SK-N-SH (cell line): ENCODE data around the gene ZFP2. TPM values are rescaled to one million over a fixed set of nuclear protein-coding genes. Genes with fewer than 3 reads are reported as not detected.
A peak's percentile ranks its signal among the peaks of the same experiment; 100 is the strongest.

Source experiments
- CTCF ChIA-PET: fragments of 300-600, 350-600 bp; formaldehyde crosslinking; extraction: SDS; loops from one replicate; lab custom pipeline; 2021; lab: Yijun Ruan, JAX
- POLR2A ChIA-PET: fragments of 350-600 bp; sonication (Branson Sonifier 250); formaldehyde crosslinking; extraction: SDS; loops from one replicate; lab custom pipeline; 2020; ENCODE audit warnings: antibody characterized with exemption, inconsistent platforms; lab: Yijun Ruan, JAX
- DNase-seq: peaks from one replicate; pipeline ENCODE4 v3.0.0; 2012
- H2AFZ ChIP-seq: fragments of 200-600 bp; sonication (generic); 2 replicates; pipeline ENCODE4 v1.8.1; 2016; ENCODE audit warnings: antibody characterized with exemption, mild to moderate bottlenecking, low read depth
- H3F3A ChIP-seq: fragments of 200-600 bp; sonication (generic); replicated peaks from 2 replicates; pipeline ENCODE3; 2016; ENCODE audit warnings: antibody characterized with exemption, mild to moderate bottlenecking; ENCODE audit not compliant: insufficient read depth
- H3K27ac ChIP-seq, 2 experiments: fragments of 200-500 bp in 1 of 2; fragments of 200-600 bp in 1 of 2; sonication (Bioruptor generic) in 1 of 2; sonication (generic), shearing (Covaris generic) in 1 of 2; 2 replicates each; pipeline versions ENCODE4 v1.5.1 to v1.6.1; 2014 to 2016; ENCODE audit warnings: low read depth in 2 of 2, inconsistent platforms in 1 of 2, low read length in 1 of 2, mild to moderate bottlenecking in 1 of 2, mixed read lengths in 1 of 2
- H3K27me3 ChIP-seq: fragments of 200-600 bp; sonication (generic), shearing (Covaris generic); 2 replicates; pipeline ENCODE4 v1.6.1; 2016; ENCODE audit warnings: mixed run types; ENCODE audit not compliant: insufficient read depth
- H3K36me3 ChIP-seq, 2 experiments: fragments of 200-500 bp in 1 of 2; fragments of 200-600 bp in 1 of 2; sonication (Bioruptor generic) in 1 of 2; sonication (generic) in 1 of 2; replicated peaks in 1 of 2; 2 replicates each; pipeline versions ENCODE3 to v1.5.1; 2014 to 2016; ENCODE audit warnings: low read length in 1 of 2, mild to moderate bottlenecking in 1 of 2; ENCODE audit not compliant: insufficient read depth in 2 of 2, control insufficient read depth in 1 of 2
- H3K4me1 ChIP-seq, 2 experiments: fragments of 200-500 bp in 1 of 2; fragments of 200-600 bp in 1 of 2; sonication (Bioruptor generic) in 1 of 2; sonication (generic), shearing (Covaris generic) in 1 of 2; 2 replicates each; pipeline versions ENCODE4 v1.5.1 to v1.6.1; 2014 to 2016; ENCODE audit warnings: low read depth in 1 of 2, low read length in 1 of 2, mixed run types in 1 of 2; ENCODE audit not compliant: insufficient read depth in 2 of 2, control insufficient read depth in 1 of 2
- H3K4me2 ChIP-seq: fragments of 200-600 bp; sonication (generic), shearing (Covaris generic); 2 replicates; pipeline ENCODE4 v1.6.1; 2017; ENCODE audit warnings: mixed run types
- H3K4me3 ChIP-seq, 2 experiments: fragments of 200-500 bp in 1 of 2; fragments of 200-600 bp in 1 of 2; sonication (Bioruptor generic) in 1 of 2; sonication (generic), shearing (Covaris generic) in 1 of 2; 2 replicates each; pipeline versions ENCODE4 v1.5.1 to v1.8.1; 2014 to 2016; ENCODE audit warnings: low read depth in 2 of 2, inconsistent platforms in 1 of 2, low read length in 1 of 2, mild to moderate bottlenecking in 1 of 2, mixed read lengths in 1 of 2, moderate library complexity in 1 of 2
- H3K79me2 ChIP-seq: fragments of 200-600 bp; sonication (generic); 2 replicates; pipeline ENCODE4 v1.8.1; 2017; ENCODE audit warnings: mild to moderate bottlenecking; ENCODE audit not compliant: insufficient read depth
- H3K9ac ChIP-seq: fragments of 200-600 bp; sonication (generic); 2 replicates; pipeline ENCODE4 v1.6.1; 2017; ENCODE audit warnings: mixed run types
- H3K9me2 ChIP-seq: fragments of 200-600 bp; sonication (generic); 2 replicates; pipeline ENCODE4 v1.6.1; 2017; ENCODE audit warnings: mixed run types
- H3K9me3 ChIP-seq: fragments of 200-600 bp; sonication (generic); 2 replicates; pipeline ENCODE4 v1.6.1; 2017; ENCODE audit warnings: mixed run types, mild to moderate bottlenecking, moderate library complexity
- H4K20me1 ChIP-seq: fragments of 200-600 bp; sonication (generic); 2 replicates; pipeline ENCODE4 v1.6.1; 2017; ENCODE audit warnings: mild to moderate bottlenecking, mixed run types; ENCODE audit not compliant: insufficient read depth
- CHD2 ChIP-seq: fragments of 150-350 bp; IDR thresholded peaks from 2 replicates; pipeline ENCODE4 v1.6.1; 2018; ENCODE audit warnings: low read length; ENCODE audit not compliant: partially characterized antibody
- FOXJ3 ChIP-seq: sonication (generic); formaldehyde crosslinking; IDR thresholded peaks from 2 replicates; pipeline ENCODE4 v1.5.1; 2020; ENCODE audit warnings: mild to moderate bottlenecking, missing genetic modification reagents
- GATA2 ChIP-seq: sonication (generic); formaldehyde crosslinking; IDR thresholded peaks from 2 replicates; pipeline ENCODE4 v1.5.0; 2020; ENCODE audit warnings: mild to moderate bottlenecking, missing genetic modification reagents
- IRF3 ChIP-seq: fragments of 150-350 bp; IDR thresholded peaks from 2 replicates; pipeline ENCODE4 v1.6.1; 2016; ENCODE audit warnings: mild to moderate bottlenecking, low read depth, low read length
- NFIC ChIP-seq: IDR thresholded peaks from 2 replicates; pipeline ENCODE4 v1.4.0; 2012; ENCODE audit warnings: borderline replicate concordance
- POLR2AphosphoS5 ChIP-seq: IDR thresholded peaks from 2 replicates; pipeline ENCODE4 v1.6.1; 2012; ENCODE audit warnings: low read depth, low read length
- RAD21 ChIP-seq: IDR thresholded peaks from 2 replicates; pipeline ENCODE4 v1.6.1; 2012; ENCODE audit warnings: mild to moderate bottlenecking, low read length
- RCOR1 ChIP-seq: fragments of 150-350 bp; IDR thresholded peaks from 2 replicates; pipeline ENCODE4 v1.6.1; 2017; ENCODE audit warnings: antibody characterized with exemption, low read length
- REST ChIP-seq: IDR thresholded peaks from 2 replicates; pipeline ENCODE4 v1.6.1; 2012; ENCODE audit warnings: mild to moderate bottlenecking, low read depth, low read length, moderate library complexity
- RFX5 ChIP-seq: IDR thresholded peaks from 2 replicates; pipeline ENCODE4 v1.6.1; 2012; ENCODE audit warnings: mild to moderate bottlenecking, improper control_type of control experiment, low read length
- SIN3A ChIP-seq: IDR thresholded peaks from 2 replicates; pipeline ENCODE4 v1.6.1; 2012; ENCODE audit warnings: low read depth, mild to moderate bottlenecking, low read length, moderate library complexity, borderline replicate concordance
- SMC3 ChIP-seq: IDR thresholded peaks from 2 replicates; pipeline ENCODE4 v1.6.1; 2012; ENCODE audit warnings: low read depth, low read length, improper control_type of control experiment
- TCF12 ChIP-seq: IDR thresholded peaks from 2 replicates; pipeline ENCODE4 v1.4.0; 2012
- TEAD4 ChIP-seq: IDR thresholded peaks from 2 replicates; pipeline ENCODE4 v1.4.0; 2012; ENCODE audit warnings: mild to moderate bottlenecking, borderline replicate concordance; ENCODE audit not compliant: insufficient read depth
- USF2 ChIP-seq: fragments of 150-350 bp; IDR thresholded peaks from 2 replicates; pipeline ENCODE4 v1.6.1; 2017; ENCODE audit warnings: antibody characterized with exemption, low read length, low read depth, borderline replicate concordance
- ZBTB33 ChIP-seq: IDR thresholded peaks from 2 replicates; pipeline ENCODE4 v1.4.0; 2012; ENCODE audit warnings: low read depth, borderline replicate concordance
- WGBS: methylation state at CpG from one replicate; pipeline ENCODE4 v1.1.6; 2017; ENCODE audit warnings: low lambda C conversion rate; 5-methylcytosine and 5-hydroxymethylcytosine counted together
- polyA plus RNA-seq, 3 experiments: library from polyadenylated mRNA; depleted of rRNA; stranded (reverse); fragments of >200 nt; gene quantifications; 2 replicates each; pipeline ENCODE4 v1.2.3, GENCODE V29; 2012

The ZFP2 gene
- polyA plus RNA-seq, 1 of the 3 experiments (the other 2 are of a cell fraction), result 0.33 TPM

GRCh38 chr5:178941361-178941760 lies 45.6 kb downstream of the ZFP2 start:
- Histone ChIP-seq H3K4me1 (peaks cover 0 to 5% of the 10 kb centered on the region in 2 experiments; a peak in 1 of 4 replicates), H2AFZ (no peak overlapping the region), H3K9me3 (peaks cover 5% of the 10 kb centered on the region; the same call in 1 of the 2 replicates), H3K36me3 (no peaks in the 10 kb centered on the region), H3K79me2 (no peaks in the 10 kb centered on the region), H3K4me3 (peak overlapping the region in 1 of 2 experiments; percentile 50; a peak in 2 of 4 replicates), H3F3A (no peaks in the 10 kb centered on the region), H4K20me1 (no peaks in the 10 kb centered on the region), H3K4me2 (no peak overlapping the region), H3K9me2 (no peaks in the 10 kb centered on the region), H3K27me3 (no peaks in the 10 kb centered on the region), H3K9ac (no peak overlapping the region), H3K27ac (peak overlapping the region in 1 of 2 experiments; percentile 61; a peak in 1 of 4 replicates)
- CTCF ChIA-PET, result interaction anchor here (0.7 kb wide), 1 partner anchor 28 kb away, joined by 3 read pairs; no protein-coding TSS in a partner anchor
- WGBS, result 9% methylated on average over 7 of the region's 23 CpGs
- no peak for TF ChIP-seq POLR2AphosphoS5
- TF ChIP-seq REST, result no peak
- no peak for TF ChIP-seq RFX5
- TF ChIP-seq IRF3, result no peak
- TF ChIP-seq TCF12, result no peak
- TF ChIP-seq RAD21, result no peak
- no peak for TF ChIP-seq FOXJ3 (CRISPR knock-in tag)
- no peak for TF ChIP-seq SMC3
- no peak for TF ChIP-seq CHD2
- TF ChIP-seq SIN3A, result no peak
- TF ChIP-seq TEAD4, result no peak
- no peak for TF ChIP-seq RCOR1
- no peak for TF ChIP-seq GATA2 (CRISPR knock-in tag)
- no peak for TF ChIP-seq NFIC
- no peak for TF ChIP-seq USF2
- no peak for TF ChIP-seq ZBTB33
- no peak for DNase-seq
- POLR2A ChIA-PET, result no interaction called here
